ENCODE data around the gene SESN1.

The SESN1 gene

DNA sequence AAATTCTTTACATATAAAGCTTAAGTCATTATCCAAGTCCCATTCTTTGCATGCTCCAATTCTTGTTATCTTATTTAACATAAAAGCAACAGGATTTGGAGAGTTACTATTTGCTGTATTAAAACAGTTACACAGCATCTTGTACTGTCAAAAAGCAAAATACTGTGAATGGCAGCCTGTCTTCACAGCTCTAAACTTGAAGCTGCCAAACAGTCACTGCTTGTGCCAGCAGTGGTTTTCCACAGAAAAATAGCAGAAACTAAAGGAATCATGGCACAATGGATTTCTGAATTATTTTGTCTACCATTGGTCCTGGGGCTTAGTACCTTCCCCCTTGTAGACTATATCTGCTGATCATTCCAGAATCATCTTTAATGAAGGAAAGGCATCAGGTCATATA is 107.5 kb downstream of the SESN1 start:
- TF ChIP-seq EZH2phosphoT487 (IDR thresholded peaks at IDR 0.05; ENCODE audit: low read length) = no peak
- no peak for TF ChIP-seq EZH2 (optimal IDR thresholded peaks at IDR 0.05; ENCODE audit: low read depth, low read length)
- TF ChIP-seq, protein P1, sequence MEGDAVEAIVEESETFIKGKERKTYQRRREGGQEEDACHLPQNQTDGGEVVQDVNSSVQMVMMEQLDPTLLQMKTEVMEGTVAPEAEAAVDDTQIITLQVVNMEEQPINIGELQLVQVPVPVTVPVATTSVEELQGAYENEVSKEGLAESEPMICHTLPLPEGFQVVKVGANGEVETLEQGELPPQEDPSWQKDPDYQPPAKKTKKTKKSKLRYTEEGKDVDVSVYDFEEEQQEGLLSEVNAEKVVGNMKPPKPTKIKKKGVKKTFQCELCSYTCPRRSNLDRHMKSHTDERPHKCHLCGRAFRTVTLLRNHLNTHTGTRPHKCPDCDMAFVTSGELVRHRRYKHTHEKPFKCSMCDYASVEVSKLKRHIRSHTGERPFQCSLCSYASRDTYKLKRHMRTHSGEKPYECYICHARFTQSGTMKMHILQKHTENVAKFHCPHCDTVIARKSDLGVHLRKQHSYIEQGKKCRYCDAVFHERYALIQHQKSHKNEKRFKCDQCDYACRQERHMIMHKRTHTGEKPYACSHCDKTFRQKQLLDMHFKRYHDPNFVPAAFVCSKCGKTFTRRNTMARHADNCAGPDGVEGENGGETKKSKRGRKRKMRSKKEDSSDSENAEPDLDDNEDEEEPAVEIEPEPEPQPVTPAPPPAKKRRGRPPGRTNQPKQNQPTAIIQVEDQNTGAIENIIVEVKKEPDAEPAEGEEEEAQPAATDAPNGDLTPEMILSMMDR (IDR thresholded peaks at IDR 0.05; ENCODE audit: low read length) = no peak
- Histone ChIP-seq H3F3A (ENCODE audit: insufficient read depth, low read length) (no peaks in the 10 kb centered on the region), H3K4me2 (ENCODE audit: low read depth, low read length) (no peak overlapping the region)

DNA sequence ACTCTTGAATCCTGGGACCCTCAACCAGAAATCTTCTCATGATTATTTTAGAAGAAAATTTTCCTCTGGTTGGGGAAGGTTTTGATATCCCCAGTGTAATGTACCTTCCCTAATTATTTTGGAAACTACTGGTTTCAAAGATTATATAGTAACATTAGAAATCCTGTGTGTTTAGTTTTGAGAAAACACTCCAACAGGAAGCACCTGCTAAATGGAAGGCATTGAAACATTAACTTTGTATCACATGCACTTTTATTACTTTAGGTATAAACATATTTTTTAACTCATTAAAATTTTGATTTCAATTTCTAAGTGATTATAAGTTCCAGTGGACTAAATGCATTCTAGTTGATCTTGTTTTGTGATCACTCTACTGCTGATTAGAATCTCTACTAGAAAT is 109.3 kb downstream of the SESN1 start:
- Histone ChIP-seq H3K9ac (ENCODE audit: low read length) (no peak overlapping the region), H3K27ac (ENCODE audit: low read length) (no peak overlapping the region), H3K27me3 (replicated peaks; ENCODE audit: insufficient read depth, low read length) (no peaks in the 10 kb centered on the region), H3F3A (ENCODE audit: insufficient read depth, low read length) (no peaks in the 10 kb centered on the region), H2AFZ (ENCODE audit: low read length) (no peak overlapping the region), H4K20me1 (ENCODE audit: insufficient read depth, low read length) (no peaks in the 10 kb centered on the region), H3K36me3 (replicated peaks; ENCODE audit: insufficient read depth, low read length) (no peaks in the 10 kb centered on the region; the same call in none of the 2 replicates), H3K9me2 (replicated peaks; ENCODE audit: insufficient read depth, low read length) (no peaks in the 10 kb centered on the region), H3K4me1 (ENCODE audit: low read length) (no peaks in the 10 kb centered on the region), H3K79me2 (ENCODE audit: low read length) (no peaks in the 10 kb centered on the region), H3K4me2 (ENCODE audit: low read depth, low read length) (no peak overlapping the region), H3K4me3 (ENCODE audit: low read length) (no peak overlapping the region), H3K9me3 (replicated peaks; ENCODE audit: insufficient read depth, low read length) (no peaks in the 10 kb centered on the region)
- no peak for TF ChIP-seq EZH2phosphoT487 (IDR thresholded peaks at IDR 0.05; ENCODE audit: low read length)
- no peak for TF ChIP-seq EZH2 (optimal IDR thresholded peaks at IDR 0.05; ENCODE audit: low read depth, low read length)
- TF ChIP-seq, protein P1 (IDR thresholded peaks at IDR 0.05; ENCODE audit: low read length) = no peak
- DNase-seq = no peak

More for the DNA sequence above, 107.5 kb downstream of the SESN1 start:
- Histone ChIP-seq H3K27ac (ENCODE audit: low read length) (no peak overlapping the region), H3K4me3 (ENCODE audit: low read length) (no peak overlapping the region), H3K36me3 (replicated peaks; ENCODE audit: insufficient read depth, low read length) (no peaks in the 10 kb centered on the region; the same call in none of the 2 replicates), H3K9me3 (replicated peaks; ENCODE audit: insufficient read depth, low read length) (no peaks in the 10 kb centered on the region), H3K4me1 (ENCODE audit: low read length) (no peaks in the 10 kb centered on the region), H3K9me2 (replicated peaks; ENCODE audit: insufficient read depth, low read length) (no peaks in the 10 kb centered on the region), H3K79me2 (ENCODE audit: low read length) (no peaks in the 10 kb centered on the region), H2AFZ (ENCODE audit: low read length) (no peak overlapping the region), H3K27me3 (replicated peaks; ENCODE audit: insufficient read depth, low read length) (no peaks in the 10 kb centered on the region), H3K9ac (ENCODE audit: low read length) (no peak overlapping the region), H4K20me1 (ENCODE audit: insufficient read depth, low read length) (no peaks in the 10 kb centered on the region)
- DNase-seq = no peak

DNA sequence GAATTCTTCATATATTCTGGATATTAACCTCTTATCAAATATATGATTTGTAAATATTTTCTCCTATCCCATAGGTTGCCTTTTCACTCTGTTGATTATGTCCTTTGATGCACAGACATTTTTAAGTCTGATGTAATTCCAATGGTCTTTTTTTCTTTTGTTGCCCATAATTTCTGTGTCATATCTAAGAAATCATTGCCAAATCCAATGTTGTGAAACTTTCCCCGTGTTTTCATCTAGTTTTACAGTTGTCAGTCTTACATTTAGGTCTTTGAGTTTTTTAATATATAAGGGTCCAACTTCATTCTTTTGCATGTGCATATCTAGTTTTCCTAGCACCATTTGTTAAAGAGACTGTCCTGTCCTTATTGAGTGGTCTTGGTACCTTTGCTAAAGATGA is 111.5 kb downstream of the SESN1 start:
- DNase-seq = no peak

More for the DNA sequence above, 111.5 kb downstream of the SESN1 start:
- no peaks in the 10 kb centered on the region for H3K36me3 ChIP-seq (replicated peaks; ENCODE audit: insufficient read depth, low read length)
- H3K27me3 ChIP-seq (replicated peaks; ENCODE audit: insufficient read depth, low read length) = no peaks in the 10 kb centered on the region
- H3K4me3 ChIP-seq (ENCODE audit: low read length) = no peak overlapping the region
- no peaks in the 10 kb centered on the region for H3K4me1 ChIP-seq (ENCODE audit: low read length)
- TF ChIP-seq, protein P1 (IDR thresholded peaks at IDR 0.05; ENCODE audit: low read length) = no peak
- TF ChIP-seq EZH2phosphoT487 (IDR thresholded peaks at IDR 0.05; ENCODE audit: low read length) (no peak), EZH2 (optimal IDR thresholded peaks at IDR 0.05; ENCODE audit: low read depth, low read length) (no peak)
- H2AFZ ChIP-seq (ENCODE audit: low read length) = no peak overlapping the region
- no peaks in the 10 kb centered on the region for H4K20me1 ChIP-seq (ENCODE audit: insufficient read depth, low read length)
- H3K79me2 ChIP-seq (ENCODE audit: low read length) = no peaks in the 10 kb centered on the region
- no peaks in the 10 kb centered on the region for H3K9me2 ChIP-seq (replicated peaks; ENCODE audit: insufficient read depth, low read length)
- H3K27ac ChIP-seq (ENCODE audit: low read length) = no peak overlapping the region
- no peaks in the 10 kb centered on the region for H3K9me3 ChIP-seq (replicated peaks; ENCODE audit: insufficient read depth, low read length)
- H3F3A ChIP-seq (ENCODE audit: insufficient read depth, low read length) = no peaks in the 10 kb centered on the region
- H3K9ac ChIP-seq (ENCODE audit: low read length) = no peak overlapping the region
- H3K4me2 ChIP-seq (ENCODE audit: low read depth, low read length) = no peak overlapping the region
